GM18517 (cell line): ENCODE results near the gene FGF18.
"Not testable (repeated sequence)": the region's sequence is repeated elsewhere in the genome, so short reads cannot be mapped to it uniquely, and the experiment has no call there.

Experiments
- ATAC-seq: cut with Tn5 transposase; IDR thresholded peaks from one replicate; pipeline ENCODE4 v1.9.1; 2021; ENCODE audit warnings: mild to moderate bottlenecking, moderate library complexity; ENCODE audit not compliant: unreplicated experiment

The FGF18 gene

GRCh38 chr5:171398660-171399059 is 20.8 kb upstream of the FGF18 start:
- ATAC-seq = not testable (repeated sequence)

GRCh38 chr5:171400169-171400568 is 19.3 kb upstream of the FGF18 start:
- no peak for ATAC-seq

- no peak for ATAC-seq
Measured at GRCh38 chr5:171401167-171401947, 18.1 kb upstream of the FGF18 start.

- not testable (repeated sequence) for ATAC-seq
Measured at GRCh38 chr5:171402751-171403150, 16.7 kb upstream of the FGF18 start.

GRCh38 chr5:171405615-171406014 is 13.8 kb upstream of the FGF18 start:
- no peak for ATAC-seq

- no peak for ATAC-seq
Measured at GRCh38 chr5:171407234-171407633, 12.2 kb upstream of the FGF18 start.

GRCh38 chr5:171409164-171410136 is 10.0 kb upstream of the FGF18 start:
- no peak for ATAC-seq

GRCh38 chr5:171410181-171410580 is 9.3 kb upstream of the FGF18 start:
- no peak for ATAC-seq

- ATAC-seq = no peak
Measured at GRCh38 chr5:171412186-171412585, 7.3 kb upstream of the FGF18 start.

GRCh38 chr5:171413153-171413910 is 6.1 kb upstream of the FGF18 start:
- no peak for ATAC-seq

- not testable (repeated sequence) for ATAC-seq
Measured at GRCh38 chr5:171413993-171414392, 5.5 kb upstream of the FGF18 start.

GRCh38 chr5:171415115-171415730 is 4.2 kb upstream of the FGF18 start:
- no peak for ATAC-seq

GRCh38 chr5:171416160-171417049 is 3.0 kb upstream of the FGF18 start:
- no peak for ATAC-seq

GRCh38 chr5:171418316-171418981 is 998 bp upstream of the FGF18 start:
- no peak for ATAC-seq

- ATAC-seq = no peak
Measured at GRCh38 chr5:171419688-171420430, 412 bp downstream of the FGF18 start.

GRCh38 chr5:171420431-171421241 is 1.2 kb downstream of the FGF18 start:
- ATAC-seq = no peak
